Psoas muscle (tissue), 8 donors: ENCODE data around the gene CSTA. TPM values are rescaled to one million over a fixed set of nuclear protein-coding genes. Genes with fewer than 3 reads are reported as not detected.

Experiments used
- ATAC-seq, 4 donors: fragments of 200-7000 bp; cut with Tn5 transposase; one replicate each; pipeline ENCODE4 v1.9.1; 2020; ENCODE audit warnings: moderate library complexity in 3 of 4, mild to moderate bottlenecking in 2 of 4
- DNase-seq, 2 donors: peaks; one replicate each; pipeline ENCODE4 v3.0.0-alpha.2; 2020
- H3K27ac ChIP-seq: fragments of 200-600 bp; one replicate; pipeline ENCODE4 v1.8.0; 2022
- H3K27me3 ChIP-seq, 3 donors: fragments of 200-600 bp in 1 of 3; one replicate each; pipeline versions ENCODE4 v1.6.1 to v1.8.0; 2013 to 2022; ENCODE audit warnings: low read length in 2 of 3, mild to moderate bottlenecking in 2 of 3, moderate library complexity in 1 of 3; ENCODE audit not compliant: insufficient read depth in 3 of 3
- H3K36me3 ChIP-seq, 2 donors: fragments of 200-600 bp in 1 of 2; one replicate each; pipeline versions ENCODE4 v1.6.1 to v1.8.0; 2013 to 2022; ENCODE audit warnings: low read depth in 1 of 2, mild to moderate bottlenecking in 1 of 2, moderate library complexity in 1 of 2; ENCODE audit not compliant: insufficient read depth in 1 of 2
- H3K4me1 ChIP-seq: fragments of 200-600 bp; one replicate; pipeline ENCODE4 v1.8.0; 2022
- H3K4me3 ChIP-seq: fragments of 200-600 bp; one replicate; pipeline ENCODE4 v1.8.0; 2022; ENCODE audit warnings: mild to moderate bottlenecking
- H3K9me3 ChIP-seq: fragments of 200-600 bp; one replicate; pipeline ENCODE4 v1.8.0; 2022
- WGBS, 3 donors: extraction: QIAGEN DNeasy Blood & Tissue Kit; methylation state at CpG; one replicate each; pipeline versions ENCODE4 v1.1.6 to v1.1.7; 2013; 5-methylcytosine and 5-hydroxymethylcytosine counted together
- intact Hi-C, 2 donors: fragments of 100-400 bp; cut with DNase I; formaldehyde crosslinking; loops; one replicate each; pipeline versions ENCODE4 v1.11.0 to v1.14.2; 2022
- polyA plus RNA-seq, 3 donors: library from polyadenylated mRNA; stranded (reverse); fragments of 200-250 nt; gene quantifications; one replicate each; pipeline ENCODE4 v1.2.3, GENCODE V29; 2013
- total RNA-seq, 4 donors: library from RNA; stranded (reverse); fragmentation: NEBNext Ultra II Directional in 2 of 4; extraction: Animal tissue kit (Norgen Biotek cat#: 25700) in 2 of 4; gene quantifications; one replicate each; pipeline versions ENCODE4 v1.2.1 to v1.2.4, GENCODE V29; 2021 to 2023
- TF ChIP-seq, protein P1 (sequence below): fragments of 200-600 bp; IDR thresholded peaks from one replicate; pipeline ENCODE4 v1.8.0; 2022; ENCODE audit warnings: antibody characterized with exemption
- donor health status: healthy with polysubstance abuse.
- donor health status: DM: no; HTN: no; CAD: no; lungs with moderate emphysema.
- donor health status: Bipolar disorder and iron deficiency.
- donor health status: healthy.
- donor health status: DM: yes; HTN: yes; CAD: no.
- donor health status: DM: no; HTN: no; CAD: no.
- donor health status: DM: no; HTN: no; CAD: no.
- donor health status: DM: yes; HTN: yes; CAD: no.

CSTA gene
- total and polyA plus RNA-seq, 7 donors, result 0.40 to 3.3 (median 0.83) TPM

GRCh38 chr3:122342803-122343202 lies 17.8 kb downstream of the CSTA start:
- Histone ChIP-seq H3K27ac (no peak overlapping the region), H3K27me3 (peaks cover 0 to 5% (median 0%) of the 10 kb centered on the region in 3 donors), H3K4me1 (no peaks in the 10 kb centered on the region), H3K36me3 (no peaks in the 10 kb centered on the region), H3K4me3 (no peak overlapping the region), H3K9me3 (no peaks in the 10 kb centered on the region)
- intact Hi-C loops, result no loop called here
- DNase-seq, result no peak
- no peak for ATAC-seq
- TF ChIP-seq, protein P1, sequence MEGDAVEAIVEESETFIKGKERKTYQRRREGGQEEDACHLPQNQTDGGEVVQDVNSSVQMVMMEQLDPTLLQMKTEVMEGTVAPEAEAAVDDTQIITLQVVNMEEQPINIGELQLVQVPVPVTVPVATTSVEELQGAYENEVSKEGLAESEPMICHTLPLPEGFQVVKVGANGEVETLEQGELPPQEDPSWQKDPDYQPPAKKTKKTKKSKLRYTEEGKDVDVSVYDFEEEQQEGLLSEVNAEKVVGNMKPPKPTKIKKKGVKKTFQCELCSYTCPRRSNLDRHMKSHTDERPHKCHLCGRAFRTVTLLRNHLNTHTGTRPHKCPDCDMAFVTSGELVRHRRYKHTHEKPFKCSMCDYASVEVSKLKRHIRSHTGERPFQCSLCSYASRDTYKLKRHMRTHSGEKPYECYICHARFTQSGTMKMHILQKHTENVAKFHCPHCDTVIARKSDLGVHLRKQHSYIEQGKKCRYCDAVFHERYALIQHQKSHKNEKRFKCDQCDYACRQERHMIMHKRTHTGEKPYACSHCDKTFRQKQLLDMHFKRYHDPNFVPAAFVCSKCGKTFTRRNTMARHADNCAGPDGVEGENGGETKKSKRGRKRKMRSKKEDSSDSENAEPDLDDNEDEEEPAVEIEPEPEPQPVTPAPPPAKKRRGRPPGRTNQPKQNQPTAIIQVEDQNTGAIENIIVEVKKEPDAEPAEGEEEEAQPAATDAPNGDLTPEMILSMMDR, result no peak
- WGBS, 3 donors, result 68 to 73% (median 70%) methylated on average over 1 of the region's 1 CpG

DNA sequence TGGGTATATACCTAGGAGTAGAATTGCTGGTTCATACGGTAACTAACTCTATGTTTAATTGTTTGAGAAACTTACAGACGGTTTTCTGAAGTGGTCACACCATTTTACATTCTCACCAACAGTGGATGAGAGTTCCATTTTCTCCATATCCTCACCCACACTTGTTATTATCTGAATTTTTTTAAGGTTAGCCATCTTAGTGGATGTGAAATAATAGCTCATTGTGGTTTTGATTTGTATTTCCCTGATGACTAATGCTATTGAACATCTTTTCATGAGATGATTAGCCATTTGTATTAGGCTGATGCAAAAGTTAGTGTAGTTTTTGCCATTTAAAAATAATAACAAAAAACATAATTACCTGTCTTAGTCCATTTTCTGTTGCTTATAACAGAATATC lies 18.6 kb downstream of the CSTA start:
- intact Hi-C loops, result no loop called here
- Histone ChIP-seq H3K36me3 (no peaks in the 10 kb centered on the region), H3K27me3 (peaks cover 0 to 5% (median 0%) of the 10 kb centered on the region in 3 donors), H3K9me3 (no peaks in the 10 kb centered on the region), H3K4me3 (no peak overlapping the region), H3K27ac (no peak overlapping the region), H3K4me1 (no peaks in the 10 kb centered on the region)
- 65 to 83% (median 76%) methylated on average over 2 of the region's 2 CpGs for WGBS, 3 donors
- TF ChIP-seq, protein P1, result no peak
- no peak for ATAC-seq
- no peak for DNase-seq

- Histone ChIP-seq H3K27ac (no peak overlapping the region), H3K4me1 (no peaks in the 10 kb centered on the region), H3K9me3 (no peaks in the 10 kb centered on the region), H3K27me3 (no peaks in the 10 kb centered on the region), H3K36me3 (no peaks in the 10 kb centered on the region), H3K4me3 (no peak overlapping the region)
- intact Hi-C loops, result no loop called here
- ATAC-seq (no peak), DNase-seq (no peak)
- TF ChIP-seq, protein P1, result no peak
- 69 to 93% (median 87%) methylated on average over 1 of the region's 1 CpG for WGBS, 3 donors
Observed at GRCh38 chr3:122349171-122349570, 24.1 kb downstream of the CSTA start.

GRCh38 chr3:122350814-122351418 lies 25.9 kb downstream of the CSTA start:
- TF ChIP-seq, protein P1, result no peak
- H3K9me3 ChIP-seq, result no peaks in the 10 kb centered on the region
- H3K4me1 ChIP-seq, result no peaks in the 10 kb centered on the region
- WGBS, 3 donors, result 80 to 86% (median 86%) methylated on average over 5 of the region's 5 CpGs
- no peaks in the 10 kb centered on the region for H3K36me3 ChIP-seq
- intact Hi-C loops, result loop anchor here in 1 of 2 donors (10.0 kb wide), 1 partner anchor 806 kb away; the partner anchor contains the start of gene POLQ
- no peak overlapping the region for H3K27ac ChIP-seq
- H3K4me3 ChIP-seq, result no peak overlapping the region
- ATAC-seq (no peak), DNase-seq (no peak)
- H3K27me3 ChIP-seq, result no peaks in the 10 kb centered on the region

DNA sequence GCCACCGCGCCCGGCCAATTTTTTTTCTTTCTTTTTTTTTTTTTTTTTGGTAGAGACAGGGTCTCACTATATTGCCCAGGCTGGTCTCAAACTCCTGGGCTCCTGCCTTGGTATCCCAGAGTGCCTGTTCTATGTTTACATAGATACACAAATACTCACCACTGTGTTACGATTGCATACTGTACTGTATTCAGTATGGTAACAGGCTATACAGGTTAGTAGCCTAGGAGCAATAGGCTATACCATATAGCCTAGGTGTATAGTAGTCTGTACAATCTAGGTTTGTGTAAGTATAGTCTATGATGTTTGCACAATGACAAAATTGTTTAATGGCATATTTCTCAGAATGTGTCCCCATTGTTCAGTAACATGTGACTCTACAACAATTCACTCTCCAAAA lies 26.6 kb downstream of the CSTA start:
- Histone ChIP-seq H3K27ac (no peak overlapping the region), H3K4me1 (no peaks in the 10 kb centered on the region), H3K36me3 (no peaks in the 10 kb centered on the region), H3K9me3 (no peaks in the 10 kb centered on the region), H3K4me3 (no peak overlapping the region), H3K27me3 (no peaks in the 10 kb centered on the region)
- TF ChIP-seq, protein P1, result no peak
- 89 to 97% (median 93%) methylated on average over 4 of the region's 4 CpGs for WGBS, 3 donors
- intact Hi-C loops, result loop anchor here in 1 of 2 donors (10.0 kb wide), 1 partner anchor 807 kb away; the partner anchor contains the start of gene POLQ
- ATAC-seq, result no peak
- DNase-seq, result no peak
